IgD-negative memory B cell (primary cell): ENCODE data around the gene AP1S1. TPM values are rescaled to one million over a fixed set of nuclear protein-coding genes. Genes with fewer than 3 reads are reported as not detected.
"Not testable (repeated sequence)": the region's sequence is repeated elsewhere in the genome, so short reads cannot be mapped to it uniquely, and the experiment has no call there.

Experiments
- H3K27ac Mint-ChIP-seq, 3 donors: one replicate each; pipeline ENCODE4 v1.8.0; 2020 to 2022; ENCODE audit warnings: mild to moderate bottlenecking in 3 of 3, mixed read lengths in 3 of 3, moderate library complexity in 1 of 3
- H3K27me3 Mint-ChIP-seq: one replicate; pipeline ENCODE4 v1.8.0; 2021; ENCODE audit warnings: mixed read lengths
- H3K36me3 Mint-ChIP-seq: one replicate; pipeline ENCODE4 v1.8.0; 2020; ENCODE audit warnings: mild to moderate bottlenecking, mixed read lengths
- H3K4me1 Mint-ChIP-seq, 3 donors: one replicate each; pipeline ENCODE4 v1.8.0; 2020 to 2022; ENCODE audit warnings: mixed read lengths in 3 of 3, mild to moderate bottlenecking in 1 of 3
- H3K4me3 Mint-ChIP-seq, 4 donors: one replicate each; pipeline ENCODE4 v1.8.0; 2020 to 2022; ENCODE audit warnings: mild to moderate bottlenecking in 4 of 4, mixed read lengths in 4 of 4, moderate library complexity in 3 of 4
- H3K9me3 Mint-ChIP-seq, 3 donors: one replicate each; pipeline ENCODE4 v1.8.0; 2020 to 2021; ENCODE audit warnings: mixed read lengths in 3 of 3, mild to moderate bottlenecking in 1 of 3
- polyA plus RNA-seq: library from polyadenylated mRNA; unstranded; fragments of 300-500 nt; fragmentation: Illumina TruSeq; gene quantifications from one replicate; pipeline ENCODE4 v1.2.3, GENCODE V29; 2021

AP1S1 gene
- polyA plus RNA-seq, 1 donor from 2014 or later = 8.3 TPM

- H3K9me3 Mint-ChIP-seq = no peaks in the 10 kb centered on the region
- H3K36me3 Mint-ChIP-seq = no peaks in the 10 kb centered on the region
- H3K27me3 Mint-ChIP-seq = peaks cover 24% of the 10 kb centered on the region
- H3K27ac Mint-ChIP-seq = peak overlapping the region in 1 of 3 donors; percentile 81
- peaks cover 9 to 13% (median 10%) of the 10 kb centered on the region in 3 donors for H3K4me1 Mint-ChIP-seq
- peak overlapping the region in 1 of 4 donors; percentile 8 for H3K4me3 Mint-ChIP-seq
These were observed 47.7 kb downstream of the AP1S1 start for GRCh38 chr7:101201695-101202602.

GRCh38 chr7:101202603-101202918 is 48.3 kb downstream of the AP1S1 start:
- Mint-ChIP-seq H3K9me3 (no peaks in the 10 kb centered on the region), H3K4me3 (no peak overlapping the region), H3K27ac (no peak overlapping the region), H3K27me3 (peaks cover 24% of the 10 kb centered on the region), H3K36me3 (peaks cover under 1% of the 10 kb centered on the region), H3K4me1 (peaks cover 9 to 13% (median 10%) of the 10 kb centered on the region in 3 donors)

- H3K36me3 Mint-ChIP-seq, H3K27ac Mint-ChIP-seq, H3K9me3 Mint-ChIP-seq: not testable (repeated sequence)
- H3K27me3 Mint-ChIP-seq = peaks cover 24% of the 10 kb centered on the region
- H3K4me1 Mint-ChIP-seq = peaks cover 9 to 13% (median 10%) of the 10 kb centered on the region in 3 donors
- peak overlapping the region in 2 of 4 donors; percentile 7 to 32 for H3K4me3 Mint-ChIP-seq
These were observed 49.8 kb downstream of the AP1S1 start for GRCh38 chr7:101203740-101204738.

GRCh38 chr7:101205901-101206664 is 51.8 kb downstream of the AP1S1 start:
- Mint-ChIP-seq H3K4me1 (peaks cover 9 to 13% (median 9%) of the 10 kb centered on the region in 3 donors), H3K36me3 (peaks cover 3% of the 10 kb centered on the region), H3K27ac (no peak overlapping the region), H3K4me3 (no peak overlapping the region), H3K27me3 (peaks cover 12% of the 10 kb centered on the region), H3K9me3 (no peaks in the 10 kb centered on the region)

- Mint-ChIP-seq H3K4me3 (no peak overlapping the region), H3K27ac (no peak overlapping the region), H3K9me3 (no peaks in the 10 kb centered on the region)
These were observed 52.4 kb downstream of the AP1S1 start for GRCh38 chr7:101206665-101207042.

GRCh38 chr7:101207459-101207858 is 53.2 kb downstream of the AP1S1 start:
- Mint-ChIP-seq H3K4me1 (peaks cover 9 to 12% (median 9%) of the 10 kb centered on the region in 3 donors), H3K9me3 (no peaks in the 10 kb centered on the region), H3K27ac (peak overlapping the region in 1 of 3 donors; percentile 36), H3K4me3 (no peak overlapping the region), H3K27me3 (peaks cover 7% of the 10 kb centered on the region), H3K36me3 (peaks cover 3% of the 10 kb centered on the region)

More at GRCh38 chr7:101206665-101207042, 52.4 kb downstream of the AP1S1 start:
- Mint-ChIP-seq H3K36me3 (peaks cover 3% of the 10 kb centered on the region), H3K27me3 (peaks cover 9% of the 10 kb centered on the region), H3K4me1 (peaks cover 9 to 12% (median 9%) of the 10 kb centered on the region in 3 donors)

- H3K4me3 Mint-ChIP-seq = no peak overlapping the region
- no peak overlapping the region for H3K27ac Mint-ChIP-seq
- H3K9me3 Mint-ChIP-seq = no peaks in the 10 kb centered on the region
- peaks cover 3% of the 10 kb centered on the region for H3K36me3 Mint-ChIP-seq
- peaks cover under 1% of the 10 kb centered on the region for H3K27me3 Mint-ChIP-seq
- peaks cover 4 to 7% (median 5%) of the 10 kb centered on the region in 3 donors for H3K4me1 Mint-ChIP-seq
These were observed 54.5 kb downstream of the AP1S1 start for GRCh38 chr7:101208794-101209193.

GRCh38 chr7:101210143-101210542 is 55.9 kb downstream of the AP1S1 start:
- peaks cover 5% of the 10 kb centered on the region for H3K36me3 Mint-ChIP-seq
- H3K27ac Mint-ChIP-seq = no peak overlapping the region
- no peak overlapping the region for H3K4me3 Mint-ChIP-seq
- no peaks in the 10 kb centered on the region for H3K27me3 Mint-ChIP-seq
- H3K4me1 Mint-ChIP-seq = peaks cover 0 to 1% (median 0%) of the 10 kb centered on the region in 3 donors
- H3K9me3 Mint-ChIP-seq = no peaks in the 10 kb centered on the region

Other genes with a start within 250 kb of the AP1S1 start
- gene MUC3A, start 204.9 kb upstream of the AP1S1 start, polyA plus RNA-seq = not detected
- not detected for gene MUC12, start 184.9 kb upstream of the AP1S1 start, polyA plus RNA-seq
- not detected for gene MUC17, start 134.4 kb upstream of the AP1S1 start, polyA plus RNA-seq
- 15.0 TPM for gene TRIM56, start 69.0 kb upstream of the AP1S1 start, polyA plus RNA-seq
- not detected for gene SERPINE1, start 27.4 kb upstream of the AP1S1 start, polyA plus RNA-seq
- gene VGF, start 11.1 kb downstream of the AP1S1 start, polyA plus RNA-seq = not detected
- not detected for gene NAT16, start 25.8 kb downstream of the AP1S1 start, polyA plus RNA-seq
- gene MOGAT3, start 46.6 kb downstream of the AP1S1 start, polyA plus RNA-seq = not detected
- 16.8 TPM for gene PLOD3, start 63.1 kb downstream of the AP1S1 start, polyA plus RNA-seq
- 54.4 TPM for gene ZNHIT1, start 63.7 kb downstream of the AP1S1 start, polyA plus RNA-seq
- 2.2 TPM for gene CLDN15, start 83.3 kb downstream of the AP1S1 start, polyA plus RNA-seq
- 172 TPM for gene FIS1, start 90.6 kb downstream of the AP1S1 start, polyA plus RNA-seq
- gene IFT22, start 167.3 kb downstream of the AP1S1 start, polyA plus RNA-seq = 5.3 TPM
- not detected for gene COL26A1, start 208.4 kb downstream of the AP1S1 start, polyA plus RNA-seq